ENCODE measurements around the gene SYT10.
"Not testable (repeated sequence)": the region's sequence is repeated elsewhere in the genome, so short reads cannot be mapped to it uniquely, and the experiment has no call there.

Gene SYT10

GRCh38 chr12:33439587-33440011 lies at the start of gene SYT10:
Gene SYT10 (minus strand): TSS chr12:33439819. CDS start chr12:33439522, 297 bp downstream.
- DNase-seq (ENCODE audit: low read depth in 2 of 2) = no peak

GRCh38 chr12:33488036-33488435 lies 48.4 kb upstream of the SYT10 start:
- DNase-seq (ENCODE audit: low read depth in 2 of 2) = no peak

- DNase-seq (ENCODE audit: low read depth in 2 of 2) = no peak
These were observed 46.4 kb upstream of the SYT10 start for GRCh38 chr12:33486058-33486457.

GRCh38 chr12:33484161-33484560 lies 44.5 kb upstream of the SYT10 start:
- no peak for DNase-seq (ENCODE audit: low read depth in 2 of 2)

- no peak for DNase-seq (ENCODE audit: low read depth in 2 of 2)
These were observed 40.7 kb upstream of the SYT10 start for GRCh38 chr12:33480366-33480765.

GRCh38 chr12:33476058-33476457 lies 36.4 kb upstream of the SYT10 start:
- no peak for DNase-seq (ENCODE audit: low read depth in 2 of 2)

GRCh38 chr12:33472299-33472698 lies 32.7 kb upstream of the SYT10 start:
- DNase-seq (ENCODE audit: low read depth in 2 of 2) = no peak

GRCh38 chr12:33455096-33455495 lies 15.5 kb upstream of the SYT10 start:
- DNase-seq (ENCODE audit: low read depth in 2 of 2) = no peak

- DNase-seq (ENCODE audit: low read depth in 2 of 2) = no peak
These were observed 10.9 kb upstream of the SYT10 start for GRCh38 chr12:33450480-33450879.

- DNase-seq (ENCODE audit: low read depth in 2 of 2) = no peak
These were observed 858 bp upstream of the SYT10 start for GRCh38 chr12:33440477-33440876.

GRCh38 chr12:33438851-33439586 lies 600 bp downstream of the SYT10 start:
- no peak for DNase-seq (ENCODE audit: low read depth in 2 of 2)

- DNase-seq (ENCODE audit: low read depth in 2 of 2) = no peak
These were observed 1.4 kb downstream of the SYT10 start for GRCh38 chr12:33438025-33438772.

- no peak for DNase-seq (ENCODE audit: low read depth in 2 of 2)
These were observed 2.0 kb downstream of the SYT10 start for GRCh38 chr12:33437598-33437997.

- DNase-seq (ENCODE audit: low read depth in 2 of 2) = no peak
These were observed 6.6 kb downstream of the SYT10 start for GRCh38 chr12:33432992-33433391.

- DNase-seq (ENCODE audit: low read depth in 2 of 2) = no peak
These were observed 8.0 kb downstream of the SYT10 start for GRCh38 chr12:33431648-33432047.

- no peak for DNase-seq (ENCODE audit: low read depth in 2 of 2)
These were observed 10.2 kb downstream of the SYT10 start for GRCh38 chr12:33429468-33429867.

- no peak for DNase-seq (ENCODE audit: low read depth in 2 of 2)
These were observed 12.5 kb downstream of the SYT10 start for GRCh38 chr12:33427071-33427470.

GRCh38 chr12:33423706-33424105 lies 15.9 kb downstream of the SYT10 start:
- no peak for DNase-seq (ENCODE audit: low read depth in 2 of 2)

GRCh38 chr12:33412410-33412809 lies 27.2 kb downstream of the SYT10 start:
- not testable (repeated sequence) for DNase-seq (ENCODE audit: low read depth in 2 of 2)

GRCh38 chr12:33383503-33383902 lies 56.1 kb downstream of the SYT10 start:
- no peak for DNase-seq (ENCODE audit: low read depth in 2 of 2)

- DNase-seq (ENCODE audit: low read depth in 2 of 2) = no peak
These were observed 63.5 kb downstream of the SYT10 start for GRCh38 chr12:33376153-33376552.

- DNase-seq (ENCODE audit: low read depth in 2 of 2) = no peak
These were observed 69.3 kb downstream of the SYT10 start for GRCh38 chr12:33370318-33370717.

GRCh38 chr12:33357181-33357580 lies 82.4 kb downstream of the SYT10 start:
- DNase-seq (ENCODE audit: low read depth in 2 of 2) = no peak

Measured in activated CD8-positive, alpha-beta memory T cell treated with anti-CD3 and anti-CD28 coated beads for 4 hours (primary cell).